ENCODE data around the gene AUNIP. TPM values are rescaled to one million over a fixed set of nuclear protein-coding genes. Genes with fewer than 3 reads are reported as not detected.

The AUNIP gene
- total and polyA plus RNA-seq, 3 experiments from 2014 or later: 7.3 to 7.4 TPM; not detected in 1

GRCh38 chr1:25875154-25875855, 16.0 kb upstream of the AUNIP start, which contains the start of gene PAQR7:
Gene PAQR7, minus strand, starts transcription at chr1:25875708. Its CDS starts 11,869 bp downstream, at chr1:25863839.
- CTCF ChIA-PET: interaction anchor here (0.6 to 2.1 kb wide), 11 partner anchors 11 to 1280 kb away, joined by 3 to 10 read pairs (median 3); partner anchors contain the start of genes MTFR1L, PAFAH2 and SLC9A1
- Histone ChIP-seq H3K27ac (ENCODE audit: low read depth, low read length) (peak within 1 kb of the TSS; percentile 43), H3K36me3 (ENCODE audit: insufficient read depth, low read length) (no peaks in the 10 kb centered on the region), H3K4me3 (ENCODE audit: low read length) (peak within 1 kb of the TSS; percentile 50), H3K9me3 (ENCODE audit: low read length) (no peaks in the 10 kb centered on the region), H3K4me1 (ENCODE audit: insufficient read depth, low read length) (peaks cover 11% of the 10 kb centered on the region), H3K27me3 (ENCODE audit: insufficient read depth, low read length, poor library complexity, severe bottlenecking) (no peaks in the 10 kb centered on the region)
- POLR2A ChIA-PET: interaction anchor here (0.6 to 2.0 kb wide), 7 partner anchors 11 to 1598 kb away, joined by 3 to 17 read pairs (median 5); partner anchors contain the start of genes MTFR1L and PAFAH2
- Mint-ChIP-seq H3K27me3 (peaks cover 0 to 5% of the 10 kb centered on the region in 2 donors), H3K4me1 (peaks cover 5 to 10% (median 8%) of the 10 kb centered on the region in 3 donors), H3K36me3 (no peaks in the 10 kb centered on the region), H3K4me3 (peak within 1 kb of the TSS; percentile 81 to 93 (median 85)), H3K9me3 (no peaks in the 10 kb centered on the region), H3K27ac (peak within 1 kb of the TSS; percentile 31 to 96 (median 81))
- peak; percentile 43 to 71 (median 62) for DNase-seq

DNA sequence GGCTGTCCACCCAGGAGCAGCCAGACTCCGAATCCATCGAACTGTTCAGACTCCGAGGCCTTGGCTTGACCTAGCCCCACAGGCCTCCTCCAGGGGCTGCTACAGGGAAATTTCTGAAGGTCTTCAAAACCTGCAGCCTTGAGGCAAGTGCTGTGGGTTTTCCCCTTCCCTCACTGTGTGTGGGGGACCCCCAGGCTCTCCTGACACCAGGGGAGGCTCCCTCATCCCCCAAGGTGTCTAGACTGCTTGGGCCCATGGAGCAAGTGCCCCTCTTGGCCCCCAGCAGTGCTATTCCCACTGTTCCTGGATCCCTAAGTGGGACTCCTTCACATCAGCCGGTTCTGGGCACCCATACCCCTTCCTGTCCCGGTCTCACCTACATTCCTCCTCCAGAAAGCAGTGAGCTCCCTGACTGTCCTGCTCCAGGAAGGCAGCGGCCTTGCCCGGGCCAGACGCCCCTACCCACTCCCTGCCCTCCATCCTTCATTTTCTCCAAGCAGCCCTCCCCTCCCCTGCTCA, 15.4 kb upstream of the AUNIP start:
- Mint-ChIP-seq H3K36me3 (no peaks in the 10 kb centered on the region), H3K4me3 (peak overlapping the region; percentile 81 to 93 (median 83)), H3K27me3 (peaks cover 0 to 5% of the 10 kb centered on the region in 2 donors), H3K9me3 (no peaks in the 10 kb centered on the region), H3K4me1 (peaks cover 5 to 10% (median 8%) of the 10 kb centered on the region in 3 donors), H3K27ac (peak overlapping the region in 6 of 8 donors; percentile 14 to 88 (median 54))
- H3K27me3 ChIP-seq (ENCODE audit: insufficient read depth, low read length, poor library complexity, severe bottlenecking): no peaks in the 10 kb centered on the region
- CTCF ChIA-PET: interaction anchor here (0.6 to 2.1 kb wide), 5 partner anchors 17 to 1280 kb away, joined by 3 to 10 read pairs (median 3); partner anchors contain the start of genes PAFAH2 and SLC9A1
- POLR2A ChIA-PET: interaction anchor here (0.6 to 2.0 kb wide), 5 partner anchors 55 to 1598 kb away, joined by 3 to 17 read pairs (median 5); partner anchors contain the start of genes MTFR1L and PAFAH2
- H3K4me3 ChIP-seq (ENCODE audit: low read length): peak overlapping the region; percentile 25
- no peaks in the 10 kb centered on the region for H3K36me3 ChIP-seq (ENCODE audit: insufficient read depth, low read length)
- peaks cover 11% of the 10 kb centered on the region for H3K4me1 ChIP-seq (ENCODE audit: insufficient read depth, low read length)
- H3K9me3 ChIP-seq (ENCODE audit: low read length): no peaks in the 10 kb centered on the region
- DNase-seq: no peak
- H3K27ac ChIP-seq (ENCODE audit: low read depth, low read length): peak overlapping the region; percentile 15

- Histone ChIP-seq H3K4me3 (ENCODE audit: low read length) (peak overlapping the region; percentile 25), H3K9me3 (ENCODE audit: low read length) (no peaks in the 10 kb centered on the region), H3K4me1 (ENCODE audit: insufficient read depth, low read length) (peaks cover 11% of the 10 kb centered on the region), H3K27ac (ENCODE audit: low read depth, low read length) (peak overlapping the region; percentile 15), H3K36me3 (ENCODE audit: insufficient read depth, low read length) (no peaks in the 10 kb centered on the region), H3K27me3 (ENCODE audit: insufficient read depth, low read length, poor library complexity, severe bottlenecking) (no peaks in the 10 kb centered on the region)
- no peaks in the 10 kb centered on the region for H3K36me3 Mint-ChIP-seq
- ChIA-PET CTCF (interaction anchor here (1.1 kb wide), 1 partner anchor 22 kb away, joined by 3 read pairs; no protein-coding TSS in a partner anchor), POLR2A (interaction anchor here (2.0 kb wide), 1 partner anchor 54 kb away, joined by 17 read pairs; the partner anchor contains the start of gene MTFR1L)
- peaks cover 0 to 4% of the 10 kb centered on the region in 2 donors for H3K27me3 Mint-ChIP-seq
- DNase-seq: no peak
- H3K4me1 Mint-ChIP-seq: peaks cover 5 to 10% (median 8%) of the 10 kb centered on the region in 3 donors
- peak overlapping the region in 1 of 7 donors; percentile 93 for H3K4me3 Mint-ChIP-seq
- H3K27ac Mint-ChIP-seq: no peak overlapping the region
- no peaks in the 10 kb centered on the region for H3K9me3 Mint-ChIP-seq
These were observed 15.0 kb upstream of the AUNIP start for GRCh38 chr1:25874209-25874608.

DNA sequence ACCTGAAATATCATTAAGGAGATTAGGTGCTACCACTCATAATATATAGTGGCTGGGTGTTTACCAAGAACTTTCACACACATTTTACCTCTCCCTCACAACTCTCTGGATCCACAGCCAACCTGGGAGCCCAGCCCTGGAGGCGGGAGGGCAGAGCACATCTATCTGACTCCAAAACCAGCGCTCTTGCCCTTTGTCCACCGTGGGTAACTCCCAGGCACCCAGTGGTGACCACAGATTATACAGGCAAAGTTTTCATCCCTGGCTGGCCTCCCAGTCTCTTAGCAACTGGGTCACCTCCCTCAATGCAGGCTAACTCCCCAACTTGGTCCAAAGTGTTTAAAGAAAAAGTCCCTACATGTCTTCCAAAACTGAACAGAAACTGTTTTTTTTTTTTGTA, 13.9 kb upstream of the AUNIP start:
- Histone ChIP-seq H3K27ac (ENCODE audit: low read depth, low read length) (no peak overlapping the region), H3K4me1 (ENCODE audit: insufficient read depth, low read length) (peaks cover 11% of the 10 kb centered on the region), H3K27me3 (ENCODE audit: insufficient read depth, low read length, poor library complexity, severe bottlenecking) (no peaks in the 10 kb centered on the region), H3K9me3 (ENCODE audit: low read length) (no peaks in the 10 kb centered on the region), H3K36me3 (ENCODE audit: insufficient read depth, low read length) (no peaks in the 10 kb centered on the region), H3K4me3 (ENCODE audit: low read length) (no peak overlapping the region)
- Mint-ChIP-seq H3K4me1 (peaks cover 5 to 10% (median 8%) of the 10 kb centered on the region in 3 donors), H3K36me3 (no peaks in the 10 kb centered on the region), H3K27ac (peak overlapping the region in 1 of 8 donors; percentile 33), H3K9me3 (no peaks in the 10 kb centered on the region), H3K4me3 (no peak overlapping the region), H3K27me3 (peaks cover 0 to 4% of the 10 kb centered on the region in 2 donors)
- DNase-seq: no peak
- POLR2A ChIA-PET: no interaction called here
- CTCF ChIA-PET: no interaction called here

- POLR2A ChIA-PET: no interaction called here
- H3K27ac ChIP-seq (ENCODE audit: low read depth, low read length): no peak overlapping the region
- DNase-seq: no peak
- H3K4me1 Mint-ChIP-seq: peaks cover 5 to 10% (median 8%) of the 10 kb centered on the region in 3 donors
- no peaks in the 10 kb centered on the region for H3K36me3 Mint-ChIP-seq
- peaks cover 11% of the 10 kb centered on the region for H3K4me1 ChIP-seq (ENCODE audit: insufficient read depth, low read length)
- no peak overlapping the region for H3K4me3 ChIP-seq (ENCODE audit: low read length)
- H3K27me3 ChIP-seq (ENCODE audit: insufficient read depth, low read length, poor library complexity, severe bottlenecking): no peaks in the 10 kb centered on the region
- H3K27ac Mint-ChIP-seq: no peak overlapping the region
- no peaks in the 10 kb centered on the region for H3K9me3 Mint-ChIP-seq
- no peaks in the 10 kb centered on the region for H3K36me3 ChIP-seq (ENCODE audit: insufficient read depth, low read length)
- H3K9me3 ChIP-seq (ENCODE audit: low read length): no peaks in the 10 kb centered on the region
- CTCF ChIA-PET: no interaction called here
- H3K4me3 Mint-ChIP-seq: no peak overlapping the region
- H3K27me3 Mint-ChIP-seq: peaks cover 0 to 2% of the 10 kb centered on the region in 2 donors
These were observed 13.5 kb upstream of the AUNIP start for GRCh38 chr1:25872713-25873112.

- Mint-ChIP-seq H3K27ac (no peak overlapping the region), H3K9me3 (no peaks in the 10 kb centered on the region), H3K4me1 (peaks cover 5 to 10% (median 8%) of the 10 kb centered on the region in 3 donors), H3K36me3 (no peaks in the 10 kb centered on the region), H3K4me3 (no peak overlapping the region), H3K27me3 (peaks cover 0 to 2% of the 10 kb centered on the region in 2 donors)
- H3K4me3 ChIP-seq (ENCODE audit: low read length): no peak overlapping the region
- H3K27me3 ChIP-seq (ENCODE audit: insufficient read depth, low read length, poor library complexity, severe bottlenecking): no peaks in the 10 kb centered on the region
- no peaks in the 10 kb centered on the region for H3K9me3 ChIP-seq (ENCODE audit: low read length)
- H3K27ac ChIP-seq (ENCODE audit: low read depth, low read length): no peak overlapping the region
- H3K36me3 ChIP-seq (ENCODE audit: insufficient read depth, low read length): no peaks in the 10 kb centered on the region
- H3K4me1 ChIP-seq (ENCODE audit: insufficient read depth, low read length): peaks cover 11% of the 10 kb centered on the region
- DNase-seq: no peak
- ChIA-PET POLR2A (no interaction called here), CTCF (no interaction called here)
These were observed 12.6 kb upstream of the AUNIP start for GRCh38 chr1:25871704-25872494.

GRCh38 chr1:25871086-25871703, 11.9 kb upstream of the AUNIP start:
- Mint-ChIP-seq H3K9me3 (no peaks in the 10 kb centered on the region), H3K27me3 (no peaks in the 10 kb centered on the region), H3K36me3 (no peaks in the 10 kb centered on the region), H3K4me1 (peaks cover 2 to 9% (median 6%) of the 10 kb centered on the region in 3 donors), H3K4me3 (no peak overlapping the region), H3K27ac (no peak overlapping the region)
- ChIA-PET POLR2A (no interaction called here), CTCF (interaction anchor here (1.6 kb wide), 1 partner anchor 25 kb away, joined by 6 read pairs; no protein-coding TSS in a partner anchor)
- Histone ChIP-seq H3K27ac (ENCODE audit: low read depth, low read length) (no peak overlapping the region), H3K4me1 (ENCODE audit: insufficient read depth, low read length) (peaks cover 11% of the 10 kb centered on the region), H3K9me3 (ENCODE audit: low read length) (no peaks in the 10 kb centered on the region), H3K4me3 (ENCODE audit: low read length) (no peak overlapping the region), H3K27me3 (ENCODE audit: insufficient read depth, low read length, poor library complexity, severe bottlenecking) (no peaks in the 10 kb centered on the region), H3K36me3 (ENCODE audit: insufficient read depth, low read length) (no peaks in the 10 kb centered on the region)
- no peak for DNase-seq

Measured in CD8-positive, alpha-beta memory T cell (primary cell).